Measurements from ENCODE around the gene TRRAP.

DNA sequence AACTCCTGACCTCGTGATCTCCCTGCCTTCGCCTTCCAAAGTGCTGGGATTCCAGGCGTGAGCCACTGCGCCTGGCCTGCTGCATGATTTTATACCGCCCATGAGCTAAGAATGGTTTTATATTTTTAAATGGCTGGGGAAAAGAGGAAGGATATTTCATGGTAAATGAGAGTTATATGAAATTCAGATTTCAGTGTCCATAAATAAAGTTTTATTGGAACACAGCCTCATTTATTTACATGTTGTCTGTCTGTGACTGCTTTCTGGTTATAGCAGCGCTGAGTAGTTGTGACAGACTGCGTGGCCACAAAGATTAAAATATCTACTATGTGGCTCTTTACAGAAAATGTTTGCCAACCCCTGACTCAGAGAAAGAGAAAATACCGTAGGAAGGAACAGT, 2.2 kb downstream of the TRRAP start:
- TF ChIP-seq POLR2AphosphoS5 (IDR thresholded peaks at IDR 0.05; ENCODE audit: low read depth), result no peak
- TF ChIP-seq EZH2phosphoT487 (IDR thresholded peaks at IDR 0.05; ENCODE audit: unreplicated experiment), result no peak
- TF ChIP-seq CTCF (conservative IDR thresholded peaks at IDR 0.05; ENCODE audit: low read depth in 2 of 2), result no peak
- TF ChIP-seq, protein P1, sequence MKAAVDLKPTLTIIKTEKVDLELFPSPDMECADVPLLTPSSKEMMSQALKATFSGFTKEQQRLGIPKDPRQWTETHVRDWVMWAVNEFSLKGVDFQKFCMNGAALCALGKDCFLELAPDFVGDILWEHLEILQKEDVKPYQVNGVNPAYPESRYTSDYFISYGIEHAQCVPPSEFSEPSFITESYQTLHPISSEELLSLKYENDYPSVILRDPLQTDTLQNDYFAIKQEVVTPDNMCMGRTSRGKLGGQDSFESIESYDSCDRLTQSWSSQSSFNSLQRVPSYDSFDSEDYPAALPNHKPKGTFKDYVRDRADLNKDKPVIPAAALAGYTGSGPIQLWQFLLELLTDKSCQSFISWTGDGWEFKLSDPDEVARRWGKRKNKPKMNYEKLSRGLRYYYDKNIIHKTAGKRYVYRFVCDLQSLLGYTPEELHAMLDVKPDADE (IDR thresholded peaks at IDR 0.05), result no peak
- TF ChIP-seq JUNB (IDR thresholded peaks at IDR 0.05; ENCODE audit: unreplicated experiment), result no peak
- TF ChIP-seq EZH2 (IDR thresholded peaks at IDR 0.05; ENCODE audit: low read depth, unreplicated experiment), result no peak
- TF ChIP-seq, protein P2, sequence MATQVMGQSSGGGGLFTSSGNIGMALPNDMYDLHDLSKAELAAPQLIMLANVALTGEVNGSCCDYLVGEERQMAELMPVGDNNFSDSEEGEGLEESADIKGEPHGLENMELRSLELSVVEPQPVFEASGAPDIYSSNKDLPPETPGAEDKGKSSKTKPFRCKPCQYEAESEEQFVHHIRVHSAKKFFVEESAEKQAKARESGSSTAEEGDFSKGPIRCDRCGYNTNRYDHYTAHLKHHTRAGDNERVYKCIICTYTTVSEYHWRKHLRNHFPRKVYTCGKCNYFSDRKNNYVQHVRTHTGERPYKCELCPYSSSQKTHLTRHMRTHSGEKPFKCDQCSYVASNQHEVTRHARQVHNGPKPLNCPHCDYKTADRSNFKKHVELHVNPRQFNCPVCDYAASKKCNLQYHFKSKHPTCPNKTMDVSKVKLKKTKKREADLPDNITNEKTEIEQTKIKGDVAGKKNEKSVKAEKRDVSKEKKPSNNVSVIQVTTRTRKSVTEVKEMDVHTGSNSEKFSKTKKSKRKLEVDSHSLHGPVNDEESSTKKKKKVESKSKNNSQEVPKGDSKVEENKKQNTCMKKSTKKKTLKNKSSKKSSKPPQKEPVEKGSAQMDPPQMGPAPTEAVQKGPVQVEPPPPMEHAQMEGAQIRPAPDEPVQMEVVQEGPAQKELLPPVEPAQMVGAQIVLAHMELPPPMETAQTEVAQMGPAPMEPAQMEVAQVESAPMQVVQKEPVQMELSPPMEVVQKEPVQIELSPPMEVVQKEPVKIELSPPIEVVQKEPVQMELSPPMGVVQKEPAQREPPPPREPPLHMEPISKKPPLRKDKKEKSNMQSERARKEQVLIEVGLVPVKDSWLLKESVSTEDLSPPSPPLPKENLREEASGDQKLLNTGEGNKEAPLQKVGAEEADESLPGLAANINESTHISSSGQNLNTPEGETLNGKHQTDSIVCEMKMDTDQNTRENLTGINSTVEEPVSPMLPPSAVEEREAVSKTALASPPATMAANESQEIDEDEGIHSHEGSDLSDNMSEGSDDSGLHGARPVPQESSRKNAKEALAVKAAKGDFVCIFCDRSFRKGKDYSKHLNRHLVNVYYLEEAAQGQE (IDR thresholded peaks at IDR 0.05; ENCODE audit: unreplicated experiment), result no peak
- TF ChIP-seq CREB1 (CRISPR knock-in tag; IDR thresholded peaks at IDR 0.05; ENCODE audit: low read depth), result no peak
- no peak for TF ChIP-seq STAT1 (IDR thresholded peaks at IDR 0.05; ENCODE audit: unreplicated experiment)

All from GM23338 (cell line).